Progenitor cell of endocrine pancreas (in vitro differentiated cells): ENCODE data around the gene FXYD1. TPM values are rescaled to one million over a fixed set of nuclear protein-coding genes. Genes with fewer than 3 reads are reported as not detected.
"Not testable (repeated sequence)": the region's sequence is repeated elsewhere in the genome, so short reads cannot be mapped to it uniquely, and the experiment has no call there.

ENCODE experiments used
- DNase-seq: peaks from one replicate; pipeline ENCODE4 v3.0.0; 2021; ENCODE audit warnings: low spot score; ENCODE audit not compliant: unreplicated experiment
- H3K27ac Mint-ChIP-seq: 2 replicates; pipeline ENCODE4 v1.8.0; 2021; ENCODE audit warnings: mild to moderate bottlenecking, moderate library complexity, mixed read lengths
- H3K27me3 Mint-ChIP-seq: 2 replicates; pipeline ENCODE4 v1.8.0; 2021; ENCODE audit warnings: mixed read lengths
- H3K36me3 Mint-ChIP-seq: 2 replicates; pipeline ENCODE4 v1.8.0; 2022; ENCODE audit warnings: mixed read lengths; ENCODE audit not compliant: insufficient read depth
- H3K4me1 Mint-ChIP-seq: 2 replicates; pipeline ENCODE4 v1.8.0; 2021; ENCODE audit warnings: low read depth, mixed read lengths
- H3K4me3 Mint-ChIP-seq: 2 replicates; pipeline ENCODE4 v1.8.0; 2021; ENCODE audit warnings: low read depth, mild to moderate bottlenecking, moderate library complexity, mixed read lengths
- H3K9me3 Mint-ChIP-seq: 2 replicates; pipeline ENCODE4 v1.8.0; 2021; ENCODE audit warnings: low read depth, mixed read lengths
- CTCF ChIP-seq: fragments of 200-600 bp; sonication (generic); IDR thresholded peaks from one replicate; pipeline ENCODE4 v1.5.0; 2021; ENCODE audit warnings: antibody characterized with exemption, mild to moderate bottlenecking; ENCODE audit not compliant: unreplicated experiment
- total RNA-seq: library from RNA; stranded (reverse); gene quantifications from 2 replicates; pipeline ENCODE4 v1.2.1, GENCODE V29; 2021

FXYD1 gene
- total RNA-seq, 1 donor from 2014 or later, result not detected

GRCh38 chr19:35149463-35149862 lies 10.8 kb downstream of the FXYD1 start:
- H3K36me3 Mint-ChIP-seq, result no peaks in the 10 kb centered on the region
- H3K27me3 Mint-ChIP-seq, result peaks cover 76% of the 10 kb centered on the region
- peaks cover 8% of the 10 kb centered on the region for H3K4me1 Mint-ChIP-seq
- no peak for TF ChIP-seq CTCF
- H3K27ac Mint-ChIP-seq, result no peak overlapping the region
- no peak for DNase-seq
- H3K9me3 Mint-ChIP-seq, result no peaks in the 10 kb centered on the region
- H3K4me3 Mint-ChIP-seq, result no peak overlapping the region

- Mint-ChIP-seq H3K4me3 (no peak overlapping the region), H3K27me3 (peaks cover 76% of the 10 kb centered on the region), H3K4me1 (peaks cover 15% of the 10 kb centered on the region), H3K27ac (no peak overlapping the region), H3K9me3 (no peaks in the 10 kb centered on the region), H3K36me3 (no peaks in the 10 kb centered on the region)
- no peak for TF ChIP-seq CTCF
- no peak for DNase-seq
These were observed 11.8 kb downstream of the FXYD1 start for GRCh38 chr19:35150445-35150844.

- no peaks in the 10 kb centered on the region for H3K9me3 Mint-ChIP-seq
- TF ChIP-seq CTCF, result no peak
- no peak overlapping the region for H3K4me3 Mint-ChIP-seq
- DNase-seq, result no peak
- H3K27me3 Mint-ChIP-seq, result peaks cover 79% of the 10 kb centered on the region
- no peaks in the 10 kb centered on the region for H3K36me3 Mint-ChIP-seq
- H3K27ac Mint-ChIP-seq, result no peak overlapping the region
- H3K4me1 Mint-ChIP-seq, result peaks cover 15% of the 10 kb centered on the region
These were observed 12.8 kb downstream of the FXYD1 start for GRCh38 chr19:35151273-35152065.

GRCh38 chr19:35153129-35153522 lies 14.5 kb downstream of the FXYD1 start:
- not testable (repeated sequence) for DNase-seq, H3K9me3 Mint-ChIP-seq, H3K36me3 Mint-ChIP-seq, H3K4me3 Mint-ChIP-seq, H3K27ac Mint-ChIP-seq
- Mint-ChIP-seq H3K27me3 (peaks cover 83% of the 10 kb centered on the region), H3K4me1 (peaks cover 15% of the 10 kb centered on the region)

GRCh38 chr19:35153701-35154524 lies 15.3 kb downstream of the FXYD1 start:
- Mint-ChIP-seq H3K9me3 (no peaks in the 10 kb centered on the region), H3K36me3 (no peaks in the 10 kb centered on the region), H3K27ac (no peak overlapping the region), H3K4me1 (peaks cover 15% of the 10 kb centered on the region), H3K4me3 (peak overlapping the region; percentile 65), H3K27me3 (peaks cover 88% of the 10 kb centered on the region)
- DNase-seq, result peak; percentile 41
- TF ChIP-seq CTCF, result peak; percentile 72
